Measurements from ENCODE around the gene MBNL2. TPM values are rescaled to one million over a fixed set of nuclear protein-coding genes. Genes with fewer than 3 reads are reported as not detected.

MBNL2 gene
- total RNA-seq, 2 experiments from 2014 or later: 17.2 to 17.9 TPM

- POLR2A ChIA-PET: no interaction called here
- Mint-ChIP-seq H3K27ac (no peak overlapping the region), H3K4me1 (peaks cover 16% of the 10 kb centered on the region), H3K27me3 (no peaks in the 10 kb centered on the region), H3K4me3 (no peak overlapping the region), H3K36me3 (peaks cover under 1% of the 10 kb centered on the region), H3K9me3 (no peaks in the 10 kb centered on the region)
- ATAC-seq (ENCODE audit: low read depth) (no peak), DNase-seq (no peak)
These were observed 20.8 kb downstream of the MBNL2 start for GRCh38 chr13:97242755-97243497.

- Mint-ChIP-seq H3K4me1 (peaks cover 12% of the 10 kb centered on the region), H3K36me3 (no peaks in the 10 kb centered on the region), H3K27me3 (no peaks in the 10 kb centered on the region), H3K4me3 (no peak overlapping the region), H3K27ac (no peak overlapping the region), H3K9me3 (no peaks in the 10 kb centered on the region)
- ATAC-seq (ENCODE audit: low read depth): no peak
- no peak for DNase-seq
- POLR2A ChIA-PET: no interaction called here
These were observed 22.0 kb downstream of the MBNL2 start for GRCh38 chr13:97243915-97244781.

- H3K4me1 Mint-ChIP-seq: peaks cover 12% of the 10 kb centered on the region
- H3K27me3 Mint-ChIP-seq: no peaks in the 10 kb centered on the region
- POLR2A ChIA-PET: no interaction called here
- no peak overlapping the region for H3K4me3 Mint-ChIP-seq
- peaks cover 3% of the 10 kb centered on the region for H3K36me3 Mint-ChIP-seq
- DNase-seq (no peak), ATAC-seq (ENCODE audit: low read depth) (no peak)
- H3K27ac Mint-ChIP-seq: no peak overlapping the region
- no peaks in the 10 kb centered on the region for H3K9me3 Mint-ChIP-seq
These were observed 22.9 kb downstream of the MBNL2 start for GRCh38 chr13:97245011-97245410.

GRCh38 chr13:97246596-97247158 lies 24.5 kb downstream of the MBNL2 start:
- POLR2A ChIA-PET: no interaction called here
- no peak for ATAC-seq (ENCODE audit: low read depth)
- no peak for DNase-seq
- Mint-ChIP-seq H3K36me3 (peaks cover 6% of the 10 kb centered on the region), H3K4me1 (peaks cover 6% of the 10 kb centered on the region), H3K9me3 (no peaks in the 10 kb centered on the region), H3K27me3 (no peaks in the 10 kb centered on the region), H3K4me3 (no peak overlapping the region), H3K27ac (no peak overlapping the region)

- Mint-ChIP-seq H3K4me1 (peaks cover 3% of the 10 kb centered on the region), H3K27me3 (no peaks in the 10 kb centered on the region), H3K36me3 (peaks cover 6% of the 10 kb centered on the region), H3K27ac (no peak overlapping the region), H3K4me3 (no peak overlapping the region), H3K9me3 (no peaks in the 10 kb centered on the region)
- DNase-seq (no peak), ATAC-seq (ENCODE audit: low read depth) (no peak)
- POLR2A ChIA-PET: interaction anchor here (0.6 kb wide), 1 partner anchor 21 kb away, joined by 4 read pairs; no protein-coding TSS in a partner anchor
These were observed 26.1 kb downstream of the MBNL2 start for GRCh38 chr13:97248243-97248642.

GRCh38 chr13:97249093-97249795 lies 27.1 kb downstream of the MBNL2 start:
- POLR2A ChIA-PET: no interaction called here
- Mint-ChIP-seq H3K27ac (no peak overlapping the region), H3K4me1 (peaks cover 3% of the 10 kb centered on the region), H3K27me3 (no peaks in the 10 kb centered on the region), H3K36me3 (peaks cover 6% of the 10 kb centered on the region), H3K9me3 (no peaks in the 10 kb centered on the region), H3K4me3 (no peak overlapping the region)
- no peak for DNase-seq
- no peak for ATAC-seq (ENCODE audit: low read depth)

- POLR2A ChIA-PET: no interaction called here
- Mint-ChIP-seq H3K9me3 (no peaks in the 10 kb centered on the region), H3K27me3 (no peaks in the 10 kb centered on the region), H3K4me3 (no peak overlapping the region), H3K27ac (no peak overlapping the region), H3K36me3 (peaks cover 6% of the 10 kb centered on the region), H3K4me1 (peaks cover 3% of the 10 kb centered on the region)
- ATAC-seq (ENCODE audit: low read depth) (no peak), DNase-seq (no peak)
These were observed 27.8 kb downstream of the MBNL2 start for GRCh38 chr13:97249796-97250495.

GRCh38 chr13:97250560-97250959 lies 28.4 kb downstream of the MBNL2 start:
- no peaks in the 10 kb centered on the region for H3K9me3 Mint-ChIP-seq
- H3K4me3 Mint-ChIP-seq: no peak overlapping the region
- no peaks in the 10 kb centered on the region for H3K27me3 Mint-ChIP-seq
- no peak for ATAC-seq (ENCODE audit: low read depth)
- H3K36me3 Mint-ChIP-seq: peaks cover 6% of the 10 kb centered on the region
- peaks cover 3% of the 10 kb centered on the region for H3K4me1 Mint-ChIP-seq
- no peak for DNase-seq
- H3K27ac Mint-ChIP-seq: no peak overlapping the region
- POLR2A ChIA-PET: interaction anchor here (0.6 kb wide), 1 partner anchor 40 kb away, joined by 5 read pairs; no protein-coding TSS in a partner anchor

- DNase-seq (no peak), ATAC-seq (ENCODE audit: low read depth) (no peak)
- Mint-ChIP-seq H3K27me3 (no peaks in the 10 kb centered on the region), H3K4me1 (peaks cover 10% of the 10 kb centered on the region), H3K27ac (no peak overlapping the region), H3K9me3 (no peaks in the 10 kb centered on the region), H3K4me3 (no peak overlapping the region), H3K36me3 (peaks cover 9% of the 10 kb centered on the region)
- POLR2A ChIA-PET: no interaction called here
These were observed 30.6 kb downstream of the MBNL2 start for GRCh38 chr13:97252735-97253134.

GRCh38 chr13:97253581-97254293 lies 31.6 kb downstream of the MBNL2 start:
- POLR2A ChIA-PET: interaction anchor here (0.6 kb wide), 1 partner anchor 44 kb away, joined by 9 read pairs; no protein-coding TSS in a partner anchor
- DNase-seq: no peak
- Mint-ChIP-seq H3K9me3 (no peaks in the 10 kb centered on the region), H3K27me3 (no peaks in the 10 kb centered on the region), H3K27ac (no peak overlapping the region), H3K4me1 (peaks cover 15% of the 10 kb centered on the region), H3K4me3 (no peak overlapping the region), H3K36me3 (peaks cover 9% of the 10 kb centered on the region)
- no peak for ATAC-seq (ENCODE audit: low read depth)

GRCh38 chr13:97254816-97255215 lies 32.7 kb downstream of the MBNL2 start:
- Mint-ChIP-seq H3K27ac (no peak overlapping the region), H3K4me1 (peaks cover 19% of the 10 kb centered on the region), H3K36me3 (peaks cover 9% of the 10 kb centered on the region), H3K9me3 (no peaks in the 10 kb centered on the region), H3K27me3 (no peaks in the 10 kb centered on the region), H3K4me3 (no peak overlapping the region)
- POLR2A ChIA-PET: no interaction called here
- ATAC-seq (ENCODE audit: low read depth): no peak
- no peak for DNase-seq

GRCh38 chr13:97255515-97256021 lies 33.4 kb downstream of the MBNL2 start:
- Mint-ChIP-seq H3K27me3 (no peaks in the 10 kb centered on the region), H3K4me1 (peaks cover 23% of the 10 kb centered on the region), H3K4me3 (no peak overlapping the region), H3K9me3 (no peaks in the 10 kb centered on the region), H3K36me3 (peaks cover 5% of the 10 kb centered on the region), H3K27ac (no peak overlapping the region)
- ATAC-seq (ENCODE audit: low read depth) (no peak), DNase-seq (no peak)
- POLR2A ChIA-PET: no interaction called here

All from activated naive CD8-positive, alpha-beta T cell treated with anti-CD3 and anti-CD28 coated beads, Interleukin-2, amount 10 ng/mL, durations not matched to agents 7 days and 5 days (primary cell).